Measurements from ENCODE around the gene DDI2.

DNA sequence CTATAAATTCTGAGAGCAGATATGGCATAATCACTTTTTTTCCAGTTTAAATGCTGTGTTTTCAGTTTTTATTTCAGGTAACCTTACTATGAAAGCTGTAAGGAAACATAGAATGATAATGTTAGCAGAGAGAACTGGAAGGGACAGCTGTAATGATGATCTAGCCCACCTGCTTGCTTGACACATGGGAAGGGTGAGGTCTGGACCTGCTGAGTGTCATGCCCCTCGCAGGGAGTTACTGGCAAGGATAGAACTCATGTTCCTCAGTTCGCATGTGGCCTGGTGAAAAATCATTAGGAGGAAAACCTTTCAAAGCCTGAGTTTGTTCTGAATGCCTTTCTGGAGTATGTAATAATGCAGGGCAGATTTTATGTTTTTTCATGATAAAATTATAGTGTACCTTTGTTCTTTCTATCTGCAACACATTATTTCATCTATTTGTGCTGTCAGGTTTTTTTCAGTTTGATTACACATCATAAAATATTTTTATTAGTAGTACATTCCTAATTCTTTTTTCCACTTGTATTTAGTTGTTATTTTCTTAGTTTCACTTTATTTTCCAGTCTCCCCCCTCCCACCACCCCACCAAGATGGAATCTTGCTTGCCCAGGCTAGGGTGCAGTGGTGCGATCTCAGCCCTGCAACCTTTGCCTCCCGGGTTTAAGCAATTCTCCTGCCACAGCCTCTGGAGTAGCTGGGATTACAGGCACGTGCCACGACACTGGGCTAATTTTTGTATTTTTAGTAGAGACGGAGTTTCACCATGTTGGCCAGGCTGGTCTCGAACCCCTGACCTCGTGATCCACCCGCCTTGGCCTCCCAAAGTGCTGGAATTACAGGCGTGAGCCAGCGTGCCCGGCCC, 8.0 kb downstream of the DDI2 start:
- TF ChIP-seq, protein P1, sequence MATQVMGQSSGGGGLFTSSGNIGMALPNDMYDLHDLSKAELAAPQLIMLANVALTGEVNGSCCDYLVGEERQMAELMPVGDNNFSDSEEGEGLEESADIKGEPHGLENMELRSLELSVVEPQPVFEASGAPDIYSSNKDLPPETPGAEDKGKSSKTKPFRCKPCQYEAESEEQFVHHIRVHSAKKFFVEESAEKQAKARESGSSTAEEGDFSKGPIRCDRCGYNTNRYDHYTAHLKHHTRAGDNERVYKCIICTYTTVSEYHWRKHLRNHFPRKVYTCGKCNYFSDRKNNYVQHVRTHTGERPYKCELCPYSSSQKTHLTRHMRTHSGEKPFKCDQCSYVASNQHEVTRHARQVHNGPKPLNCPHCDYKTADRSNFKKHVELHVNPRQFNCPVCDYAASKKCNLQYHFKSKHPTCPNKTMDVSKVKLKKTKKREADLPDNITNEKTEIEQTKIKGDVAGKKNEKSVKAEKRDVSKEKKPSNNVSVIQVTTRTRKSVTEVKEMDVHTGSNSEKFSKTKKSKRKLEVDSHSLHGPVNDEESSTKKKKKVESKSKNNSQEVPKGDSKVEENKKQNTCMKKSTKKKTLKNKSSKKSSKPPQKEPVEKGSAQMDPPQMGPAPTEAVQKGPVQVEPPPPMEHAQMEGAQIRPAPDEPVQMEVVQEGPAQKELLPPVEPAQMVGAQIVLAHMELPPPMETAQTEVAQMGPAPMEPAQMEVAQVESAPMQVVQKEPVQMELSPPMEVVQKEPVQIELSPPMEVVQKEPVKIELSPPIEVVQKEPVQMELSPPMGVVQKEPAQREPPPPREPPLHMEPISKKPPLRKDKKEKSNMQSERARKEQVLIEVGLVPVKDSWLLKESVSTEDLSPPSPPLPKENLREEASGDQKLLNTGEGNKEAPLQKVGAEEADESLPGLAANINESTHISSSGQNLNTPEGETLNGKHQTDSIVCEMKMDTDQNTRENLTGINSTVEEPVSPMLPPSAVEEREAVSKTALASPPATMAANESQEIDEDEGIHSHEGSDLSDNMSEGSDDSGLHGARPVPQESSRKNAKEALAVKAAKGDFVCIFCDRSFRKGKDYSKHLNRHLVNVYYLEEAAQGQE (IDR thresholded peaks at IDR 0.05; ENCODE audit: low read depth, low read length), result no peak
- TF ChIP-seq NRF1 (conservative IDR thresholded peaks at IDR 0.05; ENCODE audit: low read depth, low read length) (no peak), PAX8 (IDR thresholded peaks at IDR 0.05) (no peak), TARDBP (IDR thresholded peaks at IDR 0.05; ENCODE audit: borderline replicate concordance) (no peak), CEBPB (IDR thresholded peaks at IDR 0.05; ENCODE audit: borderline replicate concordance in 1 of 2, low read depth in 2 of 2, low read length in 2 of 2) (no peak), SP1 (IDR thresholded peaks at IDR 0.05; ENCODE audit: low read depth, low read length) (no peak), SRF (IDR thresholded peaks at IDR 0.05; ENCODE audit: low read depth in 2 of 2, low read length in 2 of 2) (no peak), CTCF (IDR thresholded peaks at IDR 0.05 in 2 of 3, conservative IDR thresholded peaks at IDR 0.05 in 1 of 3; ENCODE audit: control insufficient read depth in 2 of 3, extremely low read depth in 1 of 3, insufficient read depth in 1 of 3, low read depth in 3 of 3, low read length in 3 of 3) (no peak), CBFB (IDR thresholded peaks at IDR 0.05; ENCODE audit: low read depth) (no peak)
- TF ChIP-seq, protein P2, sequence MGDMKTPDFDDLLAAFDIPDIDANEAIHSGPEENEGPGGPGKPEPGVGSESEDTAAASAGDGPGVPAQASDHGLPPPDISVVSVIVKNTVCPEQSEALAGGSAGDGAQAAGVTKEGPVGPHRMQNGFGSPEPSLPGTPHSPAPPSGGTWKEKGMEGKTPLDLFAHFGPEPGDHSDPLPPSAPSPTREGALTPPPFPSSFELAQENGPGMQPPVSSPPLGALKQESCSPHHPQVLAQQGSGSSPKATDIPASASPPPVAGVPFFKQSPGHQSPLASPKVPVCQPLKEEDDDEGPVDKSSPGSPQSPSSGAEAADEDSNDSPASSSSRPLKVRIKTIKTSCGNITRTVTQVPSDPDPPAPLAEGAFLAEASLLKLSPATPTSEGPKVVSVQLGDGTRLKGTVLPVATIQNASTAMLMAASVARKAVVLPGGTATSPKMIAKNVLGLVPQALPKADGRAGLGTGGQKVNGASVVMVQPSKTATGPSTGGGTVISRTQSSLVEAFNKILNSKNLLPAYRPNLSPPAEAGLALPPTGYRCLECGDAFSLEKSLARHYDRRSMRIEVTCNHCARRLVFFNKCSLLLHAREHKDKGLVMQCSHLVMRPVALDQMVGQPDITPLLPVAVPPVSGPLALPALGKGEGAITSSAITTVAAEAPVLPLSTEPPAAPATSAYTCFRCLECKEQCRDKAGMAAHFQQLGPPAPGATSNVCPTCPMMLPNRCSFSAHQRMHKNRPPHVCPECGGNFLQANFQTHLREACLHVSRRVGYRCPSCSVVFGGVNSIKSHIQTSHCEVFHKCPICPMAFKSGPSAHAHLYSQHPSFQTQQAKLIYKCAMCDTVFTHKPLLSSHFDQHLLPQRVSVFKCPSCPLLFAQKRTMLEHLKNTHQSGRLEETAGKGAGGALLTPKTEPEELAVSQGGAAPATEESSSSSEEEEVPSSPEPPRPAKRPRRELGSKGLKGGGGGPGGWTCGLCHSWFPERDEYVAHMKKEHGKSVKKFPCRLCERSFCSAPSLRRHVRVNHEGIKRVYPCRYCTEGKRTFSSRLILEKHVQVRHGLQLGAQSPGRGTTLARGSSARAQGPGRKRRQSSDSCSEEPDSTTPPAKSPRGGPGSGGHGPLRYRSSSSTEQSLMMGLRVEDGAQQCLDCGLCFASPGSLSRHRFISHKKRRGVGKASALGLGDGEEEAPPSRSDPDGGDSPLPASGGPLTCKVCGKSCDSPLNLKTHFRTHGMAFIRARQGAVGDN (IDR thresholded peaks at IDR 0.05), result no peak
- TF ChIP-seq, protein P3, sequence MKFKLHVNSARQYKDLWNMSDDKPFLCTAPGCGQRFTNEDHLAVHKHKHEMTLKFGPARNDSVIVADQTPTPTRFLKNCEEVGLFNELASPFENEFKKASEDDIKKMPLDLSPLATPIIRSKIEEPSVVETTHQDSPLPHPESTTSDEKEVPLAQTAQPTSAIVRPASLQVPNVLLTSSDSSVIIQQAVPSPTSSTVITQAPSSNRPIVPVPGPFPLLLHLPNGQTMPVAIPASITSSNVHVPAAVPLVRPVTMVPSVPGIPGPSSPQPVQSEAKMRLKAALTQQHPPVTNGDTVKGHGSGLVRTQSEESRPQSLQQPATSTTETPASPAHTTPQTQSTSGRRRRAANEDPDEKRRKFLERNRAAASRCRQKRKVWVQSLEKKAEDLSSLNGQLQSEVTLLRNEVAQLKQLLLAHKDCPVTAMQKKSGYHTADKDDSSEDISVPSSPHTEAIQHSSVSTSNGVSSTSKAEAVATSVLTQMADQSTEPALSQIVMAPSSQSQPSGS (IDR thresholded peaks at IDR 0.05; ENCODE audit: low read length), result no peak

Data from GM12878 (cell line).